DMS 273 (cell line): ENCODE data around the gene BCAR1.
"Not testable (repeated sequence)": the region's sequence is repeated elsewhere in the genome, so short reads cannot be mapped to it uniquely, and the experiment has no call there.

Source experiments
- DNase-seq: peaks from one replicate; lab custom pipeline; 2025; ENCODE audit not compliant: unreplicated experiment; lab: John Stamatoyannopoulos, UW

The BCAR1 gene

GRCh38 chr16:75256059-75256571, 4.7 kb upstream of the BCAR1 start:
- no peak for DNase-seq

GRCh38 chr16:75254359-75254837, 3.0 kb upstream of the BCAR1 start:
- no peak for DNase-seq

DNA sequence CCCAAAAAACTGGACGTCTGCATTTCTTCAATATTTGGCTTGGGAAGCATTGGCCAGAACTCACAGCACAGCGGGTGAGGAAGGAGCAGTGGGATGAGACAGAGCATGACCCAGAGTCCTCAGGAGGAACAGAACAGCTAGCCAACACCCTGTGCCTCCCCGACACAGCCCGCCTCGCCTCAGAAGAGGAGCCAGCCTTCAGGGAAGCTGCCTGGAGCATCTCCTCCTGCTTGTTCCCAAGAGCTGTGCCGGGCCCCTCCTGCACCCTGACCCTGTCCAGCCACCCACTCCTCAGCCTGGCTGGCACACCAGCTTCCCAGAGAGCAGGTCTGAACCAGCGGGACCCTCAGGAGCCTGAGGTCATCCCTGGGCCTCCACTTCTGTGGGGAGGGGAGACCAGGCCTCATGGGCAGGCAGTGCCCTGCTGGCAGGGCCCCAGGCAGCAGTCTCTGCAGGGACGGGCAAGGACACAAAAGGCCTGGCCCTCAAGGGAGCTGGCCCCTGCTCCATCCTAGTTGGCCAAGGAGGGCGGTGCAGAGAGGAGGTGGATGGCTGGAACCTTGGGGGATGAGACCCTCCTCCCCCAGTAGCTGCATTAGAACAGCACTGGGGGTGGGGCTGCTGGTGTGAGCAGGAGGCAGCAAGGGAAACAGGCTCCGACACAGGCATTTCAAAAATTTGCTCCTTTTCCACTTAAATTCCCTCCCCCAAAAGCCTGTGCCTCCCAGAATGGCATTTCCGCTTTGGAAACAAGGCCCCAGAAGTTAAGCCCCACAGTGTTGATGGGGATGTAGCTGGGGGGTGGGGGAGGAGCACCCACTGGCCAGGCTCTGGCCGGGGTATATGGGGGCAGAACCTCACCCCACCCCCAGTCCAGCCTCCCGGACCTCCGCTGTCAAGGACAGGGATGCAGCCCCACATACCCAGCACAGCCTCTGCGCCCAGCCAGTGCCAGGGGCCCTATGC, 1.8 kb upstream of the BCAR1 start:
- no peak for DNase-seq

DNA sequence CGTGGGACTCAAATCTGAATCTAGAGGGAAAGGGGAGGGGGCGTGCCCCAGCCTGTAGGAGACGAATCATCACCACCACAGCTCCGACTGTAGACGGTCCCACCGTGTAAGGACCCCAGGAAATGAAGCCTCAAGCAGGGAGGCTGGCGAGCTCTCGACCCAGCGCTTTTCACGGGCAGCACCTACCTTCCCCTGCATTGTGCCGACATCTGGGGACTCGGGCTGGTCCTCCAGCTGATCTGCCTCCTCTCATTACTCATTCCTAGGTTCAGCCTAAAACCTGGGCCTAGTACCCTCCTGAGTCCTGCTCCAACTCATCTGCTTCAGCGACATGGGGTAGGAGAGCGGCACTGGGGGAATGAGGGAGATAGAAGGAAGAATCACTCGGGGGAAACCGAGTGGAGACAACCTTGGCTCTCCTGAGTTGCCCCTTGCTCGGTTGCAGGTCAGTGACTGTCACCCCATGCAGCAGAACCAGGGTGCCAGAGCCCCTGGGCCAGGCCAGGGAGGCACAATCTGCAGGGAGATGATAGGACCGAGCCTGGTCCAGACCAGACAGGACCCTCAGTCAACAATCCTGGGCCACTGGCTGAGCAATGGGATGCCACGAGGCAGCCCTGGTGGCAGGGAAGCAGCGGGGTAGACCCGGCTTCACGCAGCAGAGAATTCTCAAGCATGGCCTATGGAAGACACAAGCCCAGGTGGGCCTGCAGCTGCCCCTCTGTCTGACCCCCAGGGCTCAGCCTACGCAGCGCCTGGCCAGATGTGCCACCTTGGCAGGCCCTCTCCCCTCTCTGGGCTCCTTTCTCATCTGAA, 833 bp upstream of the BCAR1 start:
- DNase-seq = peak; percentile 76

DNA sequence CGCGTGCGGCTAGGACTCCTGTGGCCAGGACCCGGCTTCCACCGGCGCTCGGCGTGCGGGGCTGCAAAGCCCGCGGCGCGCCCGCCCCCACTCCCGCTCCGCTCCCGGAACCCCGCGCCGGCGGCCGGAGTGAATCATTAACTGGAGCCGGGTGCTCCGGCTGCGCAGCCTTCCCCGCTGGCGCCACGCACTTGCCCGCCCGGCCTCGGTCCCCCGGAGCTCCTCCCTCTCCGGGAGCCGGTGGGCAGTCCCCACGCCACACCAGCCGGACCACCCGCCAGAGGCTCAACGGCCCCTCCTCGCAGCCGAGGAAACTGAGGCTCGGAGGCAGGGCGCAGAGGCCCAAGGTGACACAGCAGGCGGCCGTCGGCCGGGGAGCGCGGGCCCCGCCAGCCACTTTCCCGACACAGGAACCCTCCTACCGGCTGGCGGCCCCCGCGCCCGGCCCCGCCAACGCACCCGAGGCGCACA, 580 bp downstream of the BCAR1 start:
- peak; percentile 58 for DNase-seq

DNA sequence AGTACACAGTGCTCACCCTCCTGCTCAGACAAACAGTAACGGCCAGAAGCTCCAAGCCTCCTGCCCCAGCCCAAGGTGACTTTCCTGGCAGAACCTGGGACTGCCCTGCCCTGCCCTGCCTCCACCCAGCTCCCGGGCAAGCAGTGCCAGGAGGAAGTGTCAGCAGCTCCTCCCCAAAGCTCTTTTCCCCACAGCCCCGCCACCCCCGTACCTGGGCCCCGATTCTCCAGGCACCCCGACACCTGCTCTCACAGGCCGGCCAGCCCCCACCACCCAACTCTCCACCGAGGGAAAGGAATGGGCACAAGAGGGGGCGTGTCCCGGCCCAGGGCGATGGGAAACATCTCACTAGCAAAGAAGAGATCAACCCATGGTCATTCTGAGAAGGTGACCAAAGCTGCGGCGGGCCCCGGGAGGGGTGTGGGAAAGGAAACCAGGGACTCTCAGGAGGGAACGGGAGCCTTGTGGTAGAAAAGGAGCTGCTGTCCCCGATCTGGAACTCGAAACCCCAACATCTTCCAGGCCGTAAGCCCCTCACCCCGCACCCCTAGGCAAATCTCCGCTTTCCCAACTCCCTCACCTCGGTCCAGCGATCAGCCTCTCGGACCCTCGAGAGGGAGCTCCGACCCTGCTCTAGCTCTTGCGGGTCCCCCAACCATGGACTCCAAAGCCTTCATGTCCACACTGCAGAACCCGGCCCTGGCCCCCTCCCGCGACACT, 1.2 kb downstream of the BCAR1 start:
- no peak for DNase-seq

DNA sequence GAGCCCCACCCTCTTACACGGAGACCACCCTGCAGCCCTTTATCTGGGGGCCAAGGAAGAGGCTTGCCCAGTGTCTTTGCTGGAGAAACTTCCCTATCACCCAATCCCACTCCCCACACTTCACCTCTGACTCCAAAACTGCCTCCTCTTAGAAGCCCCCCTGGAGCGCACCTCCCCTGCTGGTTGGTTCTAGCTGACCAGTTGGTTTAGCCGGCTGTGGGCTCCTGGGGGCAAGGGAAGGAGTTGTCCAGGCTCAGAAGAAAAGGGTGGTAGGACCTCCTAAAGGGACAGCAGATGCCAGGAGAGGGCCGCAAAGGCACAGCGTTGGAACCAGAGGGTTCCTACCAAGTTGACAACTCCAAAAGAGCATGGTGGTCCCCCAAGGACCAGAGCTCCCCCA, 2.0 kb downstream of the BCAR1 start:
- no peak for DNase-seq

DNA sequence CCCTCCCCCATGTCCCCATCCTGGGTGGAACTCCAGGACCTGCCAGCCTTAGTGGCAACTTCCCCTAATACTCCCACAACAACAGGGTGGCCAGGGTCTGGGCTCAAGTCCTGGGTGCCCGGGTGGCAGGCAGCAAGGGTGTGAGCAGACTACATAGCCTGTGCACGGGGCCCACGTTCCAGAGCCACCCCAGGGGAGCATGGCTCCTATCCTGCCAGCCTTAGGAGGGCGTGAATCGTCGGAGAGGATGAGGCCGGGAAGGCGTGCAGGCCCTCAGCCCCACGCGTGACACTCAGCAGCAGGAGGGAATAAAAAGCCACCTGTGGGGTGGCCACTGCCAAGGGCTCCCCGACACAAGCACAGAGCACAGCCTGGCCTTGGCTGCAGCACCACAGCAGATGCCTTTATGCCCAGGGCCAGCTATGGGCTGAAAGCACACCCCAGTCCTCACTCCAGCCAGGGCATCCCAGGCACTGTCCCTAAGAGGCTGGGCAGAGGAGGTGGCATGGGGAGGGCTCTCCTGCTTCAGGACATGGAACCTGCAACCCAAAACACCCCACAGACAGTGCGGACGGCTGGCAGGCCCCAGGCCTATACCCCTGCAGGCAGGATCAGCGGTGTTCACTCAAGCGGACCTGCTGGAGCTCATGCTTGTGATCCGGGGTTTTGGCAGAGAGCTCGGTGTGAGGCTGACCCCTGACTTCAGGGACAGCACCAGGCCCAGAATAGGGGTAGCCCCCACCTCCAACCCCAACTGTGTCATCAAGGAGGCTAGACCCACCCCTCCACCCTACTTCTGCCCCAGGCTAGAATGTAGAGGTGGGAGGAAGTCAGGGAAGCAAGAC, 2.7 kb downstream of the BCAR1 start:
- no peak for DNase-seq

GRCh38 chr16:75248142-75248535, 3.3 kb downstream of the BCAR1 start:
- no peak for DNase-seq

DNA sequence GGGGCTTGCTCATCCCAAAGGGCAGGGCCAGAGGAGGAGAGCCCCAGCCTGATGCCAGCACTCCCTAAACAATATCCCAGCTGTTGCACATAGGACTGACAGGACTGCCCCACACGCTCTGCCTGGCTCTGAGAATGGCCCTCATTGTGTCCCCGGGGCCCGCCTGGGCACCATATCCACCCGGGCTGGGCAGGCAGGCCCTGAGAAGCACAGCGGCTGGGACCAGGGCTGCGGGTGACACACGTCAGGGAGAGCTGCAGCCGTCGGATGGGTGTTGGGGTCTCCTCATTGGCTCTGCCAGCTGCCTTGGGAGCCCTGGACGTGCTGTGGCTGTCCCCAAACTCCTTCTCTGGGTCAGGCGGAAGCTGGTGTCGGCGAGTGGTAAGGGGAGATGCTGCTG, 4.2 kb downstream of the BCAR1 start:
- no peak for DNase-seq

DNA sequence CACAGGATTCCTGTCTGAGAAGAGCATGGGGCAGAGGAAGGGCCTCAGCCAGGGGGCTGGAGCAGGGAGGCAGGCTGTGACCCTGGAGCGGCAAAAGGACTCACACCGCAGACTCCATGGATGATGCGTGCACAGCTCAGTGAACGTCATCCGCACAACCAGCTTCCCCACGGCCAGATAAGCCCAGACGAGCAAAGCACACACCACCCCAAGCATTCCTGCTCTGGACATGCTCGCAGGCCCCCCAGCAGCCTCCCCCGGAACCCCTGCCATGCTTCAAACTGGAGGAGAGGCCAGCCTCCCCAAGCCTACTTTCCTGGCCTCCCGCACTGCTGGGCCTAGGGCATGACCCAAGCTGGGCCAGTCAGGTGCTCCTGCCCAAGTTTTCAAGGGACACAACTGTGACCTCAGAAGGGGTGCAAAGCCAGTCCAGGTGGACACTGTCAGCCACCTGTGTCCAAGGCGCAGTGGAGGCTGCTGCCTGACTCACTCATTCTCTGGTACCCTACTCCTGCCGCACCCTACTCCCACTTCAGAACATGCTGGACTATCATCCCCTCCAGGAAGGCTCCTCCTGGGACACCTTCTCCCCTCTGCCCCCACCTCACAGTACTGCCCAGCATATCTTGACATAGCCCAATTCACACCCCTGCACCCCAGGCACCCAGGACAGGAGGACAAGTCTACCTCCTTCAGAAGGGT, 4.8 kb downstream of the BCAR1 start:
- DNase-seq = no peak

DNA sequence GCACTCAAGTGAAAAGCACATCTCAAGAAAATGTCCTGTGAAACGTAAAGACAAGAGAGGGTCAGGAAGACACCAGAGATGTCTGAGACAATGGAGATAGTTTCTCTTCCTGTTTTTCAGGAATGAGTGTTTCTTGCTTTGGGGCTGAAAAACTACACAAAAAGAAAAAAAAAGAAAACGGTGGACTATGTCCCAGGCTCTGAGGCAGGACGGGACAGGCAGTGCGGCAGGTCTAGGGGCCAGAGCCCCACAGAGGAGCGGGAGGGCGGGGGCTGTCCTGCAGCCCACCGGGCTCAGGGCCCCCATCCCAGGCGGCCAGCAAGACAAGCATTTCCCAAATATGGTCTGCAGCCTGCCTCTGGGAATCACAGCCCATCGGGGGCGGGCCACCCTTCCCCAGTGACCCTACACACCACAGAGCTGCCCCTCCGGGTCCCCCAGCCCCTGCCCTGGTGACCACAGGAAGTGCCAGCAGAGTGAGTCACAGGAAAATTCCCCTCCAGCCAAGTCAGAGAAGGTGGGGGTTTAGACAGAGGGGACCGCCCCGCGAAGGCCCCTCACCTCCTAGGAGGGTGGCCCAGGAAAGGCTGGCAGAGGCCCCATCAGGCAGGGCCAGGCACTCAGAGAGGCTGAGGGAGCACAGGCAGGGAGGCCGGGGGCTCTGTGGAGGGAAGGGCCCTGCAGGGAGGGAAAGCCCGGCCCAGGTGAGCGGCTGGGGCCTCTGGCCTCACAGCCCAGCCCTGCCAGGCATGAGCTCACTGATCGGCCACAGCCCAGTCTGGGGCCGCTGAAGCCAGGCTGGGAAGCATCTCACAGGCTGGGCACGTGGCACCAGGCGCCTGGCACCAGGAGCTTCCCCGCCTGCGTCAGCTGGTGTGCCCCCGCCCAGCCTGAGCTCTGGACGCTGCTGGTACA, 6.3 kb downstream of the BCAR1 start:
- peak; percentile 97 for DNase-seq

DNA sequence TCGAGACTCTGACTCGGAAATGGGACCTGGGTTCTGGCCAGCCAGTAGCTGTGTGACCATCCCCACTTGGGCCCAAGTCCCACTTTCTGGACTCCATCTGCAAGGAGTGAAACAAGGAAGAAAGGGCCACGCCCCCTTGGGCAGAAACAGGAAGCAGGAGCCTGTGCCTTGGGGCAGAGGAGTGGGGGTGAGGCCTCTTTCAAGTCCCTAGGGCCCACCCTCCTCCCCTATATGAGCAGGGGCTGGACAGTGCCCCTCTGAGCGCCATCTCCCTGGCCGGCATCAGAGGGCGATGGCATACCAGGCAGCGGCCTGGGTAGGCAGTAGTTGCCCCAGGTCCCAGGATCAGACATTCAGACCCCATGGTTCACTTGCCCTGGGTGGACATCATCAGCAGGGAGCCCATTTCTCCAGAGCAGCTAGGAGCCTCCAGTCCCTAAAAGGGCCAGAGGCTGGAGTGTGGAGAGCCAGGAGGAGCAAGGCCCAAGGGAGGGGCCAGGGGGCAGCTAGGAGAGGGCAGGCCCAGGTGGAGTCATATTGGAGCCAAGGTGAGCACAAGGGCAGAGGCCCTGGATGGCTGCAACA, 7.1 kb downstream of the BCAR1 start:
- DNase-seq = no peak

DNA sequence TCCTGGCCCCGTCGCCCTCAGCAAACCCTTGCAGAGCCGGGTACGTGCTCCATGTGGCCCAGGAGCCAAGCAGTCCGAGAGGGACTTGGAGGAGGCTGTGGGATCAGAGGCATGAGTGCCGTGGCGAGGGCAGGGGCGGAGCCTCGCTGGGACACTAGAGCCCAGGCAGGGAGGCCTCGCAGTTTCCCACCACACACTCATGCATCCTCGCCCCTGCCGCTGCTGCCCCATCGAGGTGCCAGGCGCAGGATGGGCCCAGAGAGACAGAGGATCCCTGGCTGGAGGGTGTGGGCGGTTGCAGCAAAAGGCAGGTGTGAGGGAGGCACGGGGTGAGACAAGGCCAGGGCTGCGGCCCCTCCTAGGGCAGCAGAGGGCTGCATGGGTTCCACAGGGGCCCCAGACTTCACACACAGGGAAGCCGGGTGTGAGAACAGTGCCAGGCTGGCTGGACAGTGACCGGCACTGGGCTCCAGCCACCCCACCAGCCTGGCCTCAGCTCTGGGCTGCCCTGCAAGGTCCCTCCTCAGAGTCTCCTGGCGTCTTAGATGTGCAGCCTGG, 7.7 kb downstream of the BCAR1 start:
- no peak for DNase-seq

- not testable (repeated sequence) for DNase-seq
These were observed 8.9 kb downstream of the BCAR1 start for GRCh38 chr16:75242436-75243078.

GRCh38 chr16:75241955-75242354, 9.5 kb downstream of the BCAR1 start:
- DNase-seq = no peak

- DNase-seq = no peak
These were observed 10.0 kb downstream of the BCAR1 start for GRCh38 chr16:75241412-75241811.
